ENCODE measurements around the gene PRMT1. TPM values are rescaled to one million over a fixed set of nuclear protein-coding genes. Genes with fewer than 3 reads are reported as not detected.
A peak's percentile ranks its signal among the peaks of the same experiment; 100 is the strongest.

The PRMT1 gene
- total and polyA plus RNA-seq, 9 of the 15 experiments (the other 6 are each of a cell fraction or from before 2014, with no cell fraction given): 13.3 to 464 (median 326) TPM

DNA sequence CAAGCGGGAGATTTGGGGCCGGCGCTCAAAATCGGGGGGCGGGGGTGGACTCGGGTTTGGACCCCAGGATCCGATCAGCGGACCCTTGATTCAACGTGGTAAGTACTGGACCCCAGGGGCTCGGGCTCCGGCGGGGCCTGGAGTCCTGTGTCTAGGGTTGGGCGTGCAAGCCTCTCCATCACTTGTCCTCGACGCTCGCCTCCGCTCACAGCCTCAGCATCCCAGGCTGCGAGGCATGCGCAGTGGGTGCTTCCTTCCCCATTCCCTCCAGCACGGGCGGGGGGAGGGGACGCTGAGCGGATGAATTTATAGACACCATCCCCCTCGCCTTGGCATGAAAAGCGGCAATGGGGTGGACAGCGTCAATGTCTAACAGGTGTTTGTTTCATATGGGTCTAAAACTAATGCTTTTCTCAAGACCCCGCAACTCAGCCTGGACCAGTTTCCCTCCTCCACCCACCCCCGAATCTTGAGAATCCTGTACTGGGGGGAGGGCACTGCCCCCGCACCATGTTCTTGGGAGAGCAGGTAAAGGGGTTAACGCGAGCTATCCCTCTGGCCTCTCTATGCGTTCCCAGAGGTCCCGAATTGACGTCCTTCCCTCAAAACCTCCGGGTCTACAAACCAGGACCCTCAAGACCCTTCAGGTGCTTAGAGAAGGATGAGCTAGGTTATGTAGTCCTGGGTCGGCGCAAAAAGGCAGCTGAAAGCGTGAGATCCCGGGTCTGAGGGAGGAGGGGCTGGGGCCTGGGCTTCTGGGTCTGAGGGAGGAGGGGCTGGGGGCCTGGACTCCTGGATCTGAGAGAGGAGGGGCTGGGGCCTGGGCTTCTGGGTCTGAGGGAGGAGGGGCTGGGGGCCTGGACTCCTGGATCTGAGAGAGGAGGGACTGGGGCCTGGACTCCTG, 14.4 kb downstream of the PRMT1 start:
- FAIRE-seq: no peak
- BruUV-seq (replicated peaks): no TSS peak

DNA sequence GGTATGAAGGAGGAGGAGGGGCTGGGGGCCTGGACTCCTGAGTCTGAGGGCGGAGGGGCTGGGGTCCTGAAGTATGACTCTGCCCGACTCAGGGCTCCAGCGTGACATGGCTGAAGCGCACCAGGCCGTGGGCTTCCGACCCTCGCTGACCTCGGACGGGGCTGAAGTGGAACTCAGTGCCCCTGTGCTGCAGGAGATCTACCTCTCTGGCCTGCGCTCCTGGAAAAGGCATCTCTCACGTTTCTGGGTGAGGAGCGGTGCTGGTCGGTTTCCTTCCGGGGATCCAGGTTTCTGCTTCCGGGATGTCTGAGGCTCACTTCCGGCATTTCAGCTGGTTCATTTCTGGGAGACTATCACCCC, 15.1 kb downstream of the PRMT1 start:
- Histone ChIP-seq H3K36me3 (ENCODE audit: control insufficient read depth, insufficient read depth, low read length) (peaks cover 24% of the 10 kb centered on the region; the same call in 2 of the 3 replicates), H2AFZ (ENCODE audit: low read depth, low read length) (peak overlapping the region; percentile 70), H3K4me3 (no peak overlapping the region), H3K79me2 (ENCODE audit: control insufficient read depth, insufficient read depth, low read length) (no peaks in the 10 kb centered on the region), H3K27me3 (ENCODE audit: control insufficient read depth in 2 of 2, insufficient read depth in 2 of 2, low read length in 2 of 2) (no peaks in the 10 kb centered on the region), H3K4me2 (ENCODE audit: insufficient read depth, low read length) (no peak overlapping the region), H4K20me1 (replicated peaks; ENCODE audit: control insufficient read depth, insufficient read depth, low read length) (no peaks in the 10 kb centered on the region), H3K9me3 (replicated peaks; ENCODE audit: control insufficient read depth, insufficient read depth, low read depth, low read length) (no peaks in the 10 kb centered on the region), H3K4me1 (replicated peaks in 1 of 2; ENCODE audit: control insufficient read depth in 2 of 2, insufficient read depth in 2 of 2, low read length in 2 of 2) (peaks cover 0 to 46% of the 10 kb centered on the region in 2 experiments; a peak in 2 of 5 replicates), H3K9ac (ENCODE audit: insufficient read depth in 1 of 2, low read depth in 2 of 2, low read length in 2 of 2) (peak overlapping the region in 1 of 2 experiments; percentile 74; a peak in 2 of 4 replicates), H3K9me1 (ENCODE audit: control insufficient read depth, insufficient read depth, low read length) (no peaks in the 10 kb centered on the region), H3K27ac (ENCODE audit: extremely low read depth, low read depth, low read length) (no peak overlapping the region)
- in situ Hi-C loops (cut with MboI) (no loop called here), intact Hi-C loops (cut with micrococcal nuclease) (no loop called here)
- 65% methylated on average over 15 of the region's 16 CpGs for WGBS (ENCODE audit: insufficient coverage, low coverage, missing lambda C conversion rate)
- ChIA-PET POLR2A (interaction anchor here (0.6 to 0.8 kb wide), 4 partner anchors 26 to 1149 kb away, joined by 3 to 6 read pairs (median 3); no protein-coding TSS in a partner anchor), CTCF (ENCODE audit: low intra/inter-chr PET ratio) (no interaction called here)
- ATAC-seq (no peak), DNase-seq (ENCODE audit: extremely low read depth in 1 of 4, low spot score in 3 of 4) (no peak), FAIRE-seq (no peak)
- no TSS peak for BruUV-seq (replicated peaks)
- TF ChIP-seq SMARCA5 (IDR thresholded peaks at IDR 0.05) (no peak), NR2C1 (IDR thresholded peaks at IDR 0.05) (peak; percentile 88), NR2C1 (tag; IDR thresholded peaks at IDR 0.05) (peak; percentile 85), NR2C2 (CRISPR knock-in tag; IDR thresholded peaks at IDR 0.05) (no peak), NR2C2 (tag; IDR thresholded peaks at IDR 0.05) (peak; percentile 64)

More for the DNA sequence above, 14.4 kb downstream of the PRMT1 start:
- no peaks in the 10 kb centered on the region for H3K9me1 ChIP-seq (ENCODE audit: control insufficient read depth, insufficient read depth, low read length)
- WGBS (ENCODE audit: insufficient coverage, low coverage, missing lambda C conversion rate): 87% methylated on average over 25 of the region's 39 CpGs
- H3K9ac ChIP-seq (ENCODE audit: insufficient read depth in 1 of 2, low read depth in 2 of 2, low read length in 2 of 2): no peak overlapping the region; a peak in 1 of 4 replicates
- no peaks in the 10 kb centered on the region for H3K9me3 ChIP-seq (replicated peaks; ENCODE audit: control insufficient read depth, insufficient read depth, low read depth, low read length)
- H3K27me3 ChIP-seq (ENCODE audit: control insufficient read depth in 2 of 2, insufficient read depth in 2 of 2, low read length in 2 of 2): no peaks in the 10 kb centered on the region
- intact Hi-C loops (cut with micrococcal nuclease): no loop called here
- no peak overlapping the region for H3K27ac ChIP-seq (ENCODE audit: extremely low read depth, low read depth, low read length)
- peaks cover 0 to 49% of the 10 kb centered on the region in 2 experiments; a peak in 2 of 5 replicates for H3K4me1 ChIP-seq (replicated peaks in 1 of 2; ENCODE audit: control insufficient read depth in 2 of 2, insufficient read depth in 2 of 2, low read length in 2 of 2)
- no peak for DNase-seq (ENCODE audit: extremely low read depth in 1 of 4, low spot score in 3 of 4)
- POLR2A ChIA-PET: interaction anchor here (0.6 to 0.8 kb wide), 2 partner anchors 26 to 166 kb away, joined by 3 to 6 read pairs; no protein-coding TSS in a partner anchor
- no peak overlapping the region for H3K4me2 ChIP-seq (ENCODE audit: insufficient read depth, low read length)
- no peak overlapping the region for H3K4me3 ChIP-seq
- TF ChIP-seq ZBTB7A (IDR thresholded peaks at IDR 0.05; ENCODE audit: borderline replicate concordance, control insufficient read depth, low read depth, low read length) (no peak), POLR2G (IDR thresholded peaks at IDR 0.05; ENCODE audit: low read depth, low read length) (peak; percentile 62), NRF1 (conservative IDR thresholded peaks at IDR 0.05 in 1 of 2, IDR thresholded peaks at IDR 0.05 in 1 of 2) (0 out of 4 replicates have a peak, but pooled peaks of 1 of the 2 experiments have one; percentile 9)
- no peak overlapping the region for H2AFZ ChIP-seq (ENCODE audit: low read depth, low read length)
- no peaks in the 10 kb centered on the region for H4K20me1 ChIP-seq (replicated peaks; ENCODE audit: control insufficient read depth, insufficient read depth, low read length)
- ATAC-seq: no peak
- CTCF ChIA-PET (ENCODE audit: low intra/inter-chr PET ratio): no interaction called here
- peaks cover 29% of the 10 kb centered on the region; the same call in 2 of the 3 replicates for H3K36me3 ChIP-seq (ENCODE audit: control insufficient read depth, insufficient read depth, low read length)
- H3K79me2 ChIP-seq (ENCODE audit: control insufficient read depth, insufficient read depth, low read length): no peaks in the 10 kb centered on the region
- in situ Hi-C loops (cut with MboI): no loop called here
